Measurements from ENCODE around the gene CRHBP.
"Not testable (repeated sequence)": the region's sequence is repeated elsewhere in the genome, so short reads cannot be mapped to it uniquely, and the experiment has no call there.

Gene CRHBP

GRCh38 chr5:76952795-76953536 is at the start of gene CRHBP:
Gene CRHBP, plus strand, starts transcription at chr5:76953045. Its CDS starts 90 bp downstream, at chr5:76953135.
- DNase-seq (ENCODE audit: low read depth, low spot score): no peak

GRCh38 chr5:76908166-76908565 is 44.7 kb upstream of the CRHBP start:
- DNase-seq (ENCODE audit: low read depth, low spot score): no peak

- DNase-seq (ENCODE audit: low read depth, low spot score): not testable (repeated sequence)
Measured at GRCh38 chr5:76910344-76910933, 42.4 kb upstream of the CRHBP start.

- not testable (repeated sequence) for DNase-seq (ENCODE audit: low read depth, low spot score)
Measured at GRCh38 chr5:76914671-76915070, 38.2 kb upstream of the CRHBP start.

GRCh38 chr5:76918539-76918938 is 34.3 kb upstream of the CRHBP start:
- DNase-seq (ENCODE audit: low read depth, low spot score): no peak

- no peak for DNase-seq (ENCODE audit: low read depth, low spot score)
Measured at GRCh38 chr5:76920491-76920890, 32.4 kb upstream of the CRHBP start.

GRCh38 chr5:76926329-76927105 is 26.3 kb upstream of the CRHBP start:
- DNase-seq (ENCODE audit: low read depth, low spot score): no peak

GRCh38 chr5:76927961-76928360 is 24.9 kb upstream of the CRHBP start:
- DNase-seq (ENCODE audit: low read depth, low spot score): no peak

- no peak for DNase-seq (ENCODE audit: low read depth, low spot score)
Measured at GRCh38 chr5:76930083-76930482, 22.8 kb upstream of the CRHBP start.

GRCh38 chr5:76938177-76938576 is 14.7 kb upstream of the CRHBP start:
- DNase-seq (ENCODE audit: low read depth, low spot score): no peak

GRCh38 chr5:76941000-76941399 is 11.8 kb upstream of the CRHBP start:
- DNase-seq (ENCODE audit: low read depth, low spot score): no peak

GRCh38 chr5:76941442-76941841 is 11.4 kb upstream of the CRHBP start:
- no peak for DNase-seq (ENCODE audit: low read depth, low spot score)

GRCh38 chr5:76942581-76942980 is 10.3 kb upstream of the CRHBP start:
- DNase-seq (ENCODE audit: low read depth, low spot score): no peak

- DNase-seq (ENCODE audit: low read depth, low spot score): no peak
Measured at GRCh38 chr5:76943006-76943405, 9.8 kb upstream of the CRHBP start.

GRCh38 chr5:76944638-76945037 is 8.2 kb upstream of the CRHBP start:
- DNase-seq (ENCODE audit: low read depth, low spot score): no peak

- not testable (repeated sequence) for DNase-seq (ENCODE audit: low read depth, low spot score)
Measured at GRCh38 chr5:76945238-76945637, 7.6 kb upstream of the CRHBP start.

GRCh38 chr5:76946090-76946489 is 6.8 kb upstream of the CRHBP start:
- DNase-seq (ENCODE audit: low read depth, low spot score): no peak

- no peak for DNase-seq (ENCODE audit: low read depth, low spot score)
Measured at GRCh38 chr5:76947082-76947503, 5.8 kb upstream of the CRHBP start.

GRCh38 chr5:76953551-76954382 is 922 bp downstream of the CRHBP start:
- no peak for DNase-seq (ENCODE audit: low read depth, low spot score)

GRCh38 chr5:76954383-76954763 is 1.5 kb downstream of the CRHBP start:
- DNase-seq (ENCODE audit: low read depth, low spot score): no peak

- no peak for DNase-seq (ENCODE audit: low read depth, low spot score)
Measured at GRCh38 chr5:76956033-76956432, 3.2 kb downstream of the CRHBP start.
